Measurements from ENCODE around the gene TEN1.

Gene TEN1

GRCh38 chr17:76019833-76020467 is 40.9 kb downstream of the TEN1 start:
- Histone ChIP-seq H3K9me2 (replicated peaks; ENCODE audit: insufficient read depth, low read length) (no peaks in the 10 kb centered on the region), H4K20me1 (ENCODE audit: insufficient read depth, low read length) (no peaks in the 10 kb centered on the region), H3K27me3 (replicated peaks; ENCODE audit: insufficient read depth, low read length) (peaks cover 21% of the 10 kb centered on the region; the same call in 1 of the 2 replicates), H3K27ac (ENCODE audit: low read length) (no peak overlapping the region), H3K9ac (ENCODE audit: low read length) (no peak overlapping the region), H3K9me3 (replicated peaks; ENCODE audit: insufficient read depth, low read length) (no peaks in the 10 kb centered on the region), H2AFZ (ENCODE audit: low read length) (no peak overlapping the region), H3K4me2 (ENCODE audit: low read depth, low read length) (no peak overlapping the region), H3K4me3 (ENCODE audit: low read length) (no peak overlapping the region), H3K4me1 (ENCODE audit: low read length) (no peaks in the 10 kb centered on the region), H3K79me2 (ENCODE audit: low read length) (no peaks in the 10 kb centered on the region), H3F3A (ENCODE audit: insufficient read depth, low read length) (no peaks in the 10 kb centered on the region), H3K36me3 (replicated peaks; ENCODE audit: insufficient read depth, low read length) (no peaks in the 10 kb centered on the region)
- DNase-seq, result no peak
- no peak for TF ChIP-seq EZH2phosphoT487 (IDR thresholded peaks at IDR 0.05; ENCODE audit: low read length)
- no peak for TF ChIP-seq EZH2 (optimal IDR thresholded peaks at IDR 0.05; ENCODE audit: low read depth, low read length)
- TF ChIP-seq, protein P1, sequence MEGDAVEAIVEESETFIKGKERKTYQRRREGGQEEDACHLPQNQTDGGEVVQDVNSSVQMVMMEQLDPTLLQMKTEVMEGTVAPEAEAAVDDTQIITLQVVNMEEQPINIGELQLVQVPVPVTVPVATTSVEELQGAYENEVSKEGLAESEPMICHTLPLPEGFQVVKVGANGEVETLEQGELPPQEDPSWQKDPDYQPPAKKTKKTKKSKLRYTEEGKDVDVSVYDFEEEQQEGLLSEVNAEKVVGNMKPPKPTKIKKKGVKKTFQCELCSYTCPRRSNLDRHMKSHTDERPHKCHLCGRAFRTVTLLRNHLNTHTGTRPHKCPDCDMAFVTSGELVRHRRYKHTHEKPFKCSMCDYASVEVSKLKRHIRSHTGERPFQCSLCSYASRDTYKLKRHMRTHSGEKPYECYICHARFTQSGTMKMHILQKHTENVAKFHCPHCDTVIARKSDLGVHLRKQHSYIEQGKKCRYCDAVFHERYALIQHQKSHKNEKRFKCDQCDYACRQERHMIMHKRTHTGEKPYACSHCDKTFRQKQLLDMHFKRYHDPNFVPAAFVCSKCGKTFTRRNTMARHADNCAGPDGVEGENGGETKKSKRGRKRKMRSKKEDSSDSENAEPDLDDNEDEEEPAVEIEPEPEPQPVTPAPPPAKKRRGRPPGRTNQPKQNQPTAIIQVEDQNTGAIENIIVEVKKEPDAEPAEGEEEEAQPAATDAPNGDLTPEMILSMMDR (IDR thresholded peaks at IDR 0.05; ENCODE audit: low read length), result no peak

- H2AFZ ChIP-seq (ENCODE audit: low read length), result no peak overlapping the region
- no peak for TF ChIP-seq EZH2 (optimal IDR thresholded peaks at IDR 0.05; ENCODE audit: low read depth, low read length)
- no peak for TF ChIP-seq EZH2phosphoT487 (IDR thresholded peaks at IDR 0.05; ENCODE audit: low read length)
- TF ChIP-seq, protein P1 (IDR thresholded peaks at IDR 0.05; ENCODE audit: low read length), result no peak
- no peak overlapping the region for H3K9ac ChIP-seq (ENCODE audit: low read length)
- H4K20me1 ChIP-seq (ENCODE audit: insufficient read depth, low read length), result no peaks in the 10 kb centered on the region
- no peak overlapping the region for H3K4me2 ChIP-seq (ENCODE audit: low read depth, low read length)
- peaks cover 16% of the 10 kb centered on the region; the same call in 1 of the 2 replicates for H3K27me3 ChIP-seq (replicated peaks; ENCODE audit: insufficient read depth, low read length)
- no peak for DNase-seq
- no peaks in the 10 kb centered on the region for H3K9me3 ChIP-seq (replicated peaks; ENCODE audit: insufficient read depth, low read length)
- no peaks in the 10 kb centered on the region for H3F3A ChIP-seq (ENCODE audit: insufficient read depth, low read length)
- H3K4me1 ChIP-seq (ENCODE audit: low read length), result no peaks in the 10 kb centered on the region
- H3K9me2 ChIP-seq (replicated peaks; ENCODE audit: insufficient read depth, low read length), result no peaks in the 10 kb centered on the region
- H3K4me3 ChIP-seq (ENCODE audit: low read length), result no peak overlapping the region
- H3K79me2 ChIP-seq (ENCODE audit: low read length), result no peaks in the 10 kb centered on the region
- no peak overlapping the region for H3K27ac ChIP-seq (ENCODE audit: low read length)
- no peaks in the 10 kb centered on the region for H3K36me3 ChIP-seq (replicated peaks; ENCODE audit: insufficient read depth, low read length)
Measured at GRCh38 chr17:76022285-76022684, 43.2 kb downstream of the TEN1 start.

GRCh38 chr17:76022973-76023899 is 44.2 kb downstream of the TEN1 start:
- no peak overlapping the region for H3K4me3 ChIP-seq (ENCODE audit: low read length)
- H3K4me2 ChIP-seq (ENCODE audit: low read depth, low read length), result no peak overlapping the region
- TF ChIP-seq, protein P1 (IDR thresholded peaks at IDR 0.05; ENCODE audit: low read length), result no peak
- no peak for TF ChIP-seq EZH2 (optimal IDR thresholded peaks at IDR 0.05; ENCODE audit: low read depth, low read length)
- TF ChIP-seq EZH2phosphoT487 (IDR thresholded peaks at IDR 0.05; ENCODE audit: low read length), result no peak
- H3K79me2 ChIP-seq (ENCODE audit: low read length), result no peaks in the 10 kb centered on the region
- peaks cover 16% of the 10 kb centered on the region; the same call in 1 of the 2 replicates for H3K27me3 ChIP-seq (replicated peaks; ENCODE audit: insufficient read depth, low read length)
- no peaks in the 10 kb centered on the region for H3F3A ChIP-seq (ENCODE audit: insufficient read depth, low read length)
- DNase-seq, result no peak
- H3K9ac ChIP-seq (ENCODE audit: low read length), result no peak overlapping the region
- no peaks in the 10 kb centered on the region for H3K9me3 ChIP-seq (replicated peaks; ENCODE audit: insufficient read depth, low read length)
- no peaks in the 10 kb centered on the region for H3K36me3 ChIP-seq (replicated peaks; ENCODE audit: insufficient read depth, low read length)
- H4K20me1 ChIP-seq (ENCODE audit: insufficient read depth, low read length), result no peaks in the 10 kb centered on the region
- H2AFZ ChIP-seq (ENCODE audit: low read length), result no peak overlapping the region
- no peak overlapping the region for H3K27ac ChIP-seq (ENCODE audit: low read length)
- no peaks in the 10 kb centered on the region for H3K9me2 ChIP-seq (replicated peaks; ENCODE audit: insufficient read depth, low read length)
- H3K4me1 ChIP-seq (ENCODE audit: low read length), result no peaks in the 10 kb centered on the region

Data from MM.1S (cell line).